D341Med (cell line): ENCODE data around the gene IGF2R.
"Not testable (repeated sequence)": the region's sequence is repeated elsewhere in the genome, so short reads cannot be mapped to it uniquely, and the experiment has no call there.

ENCODE experiments used
- DNase-seq: peaks from one replicate; pipeline ENCODE4 v3.0.0; 2012; ENCODE audit warnings: low spot score

IGF2R gene

GRCh38 chr6:159997498-159998101 lies 28.7 kb downstream of the IGF2R start:
- DNase-seq: no peak

GRCh38 chr6:159998538-159998937 lies 29.7 kb downstream of the IGF2R start:
- no peak for DNase-seq

GRCh38 chr6:159999240-159999671 lies 30.4 kb downstream of the IGF2R start:
- no peak for DNase-seq

- no peak for DNase-seq
These were observed 31.4 kb downstream of the IGF2R start for GRCh38 chr6:160000280-160000704.

GRCh38 chr6:160000893-160001427 lies 32.1 kb downstream of the IGF2R start:
- DNase-seq: not testable (repeated sequence)

GRCh38 chr6:160002882-160003281 lies 34.0 kb downstream of the IGF2R start:
- no peak for DNase-seq

- no peak for DNase-seq
These were observed 35.1 kb downstream of the IGF2R start for GRCh38 chr6:160004018-160004417.

- DNase-seq: no peak
These were observed 35.7 kb downstream of the IGF2R start for GRCh38 chr6:160004419-160005175.

- DNase-seq: no peak
These were observed 36.3 kb downstream of the IGF2R start for GRCh38 chr6:160005211-160005610.

GRCh38 chr6:160005861-160006540 lies 37.1 kb downstream of the IGF2R start:
- no peak for DNase-seq

GRCh38 chr6:160007145-160007544 lies 38.3 kb downstream of the IGF2R start:
- no peak for DNase-seq

GRCh38 chr6:160007611-160008010 lies 38.7 kb downstream of the IGF2R start:
- DNase-seq: no peak

GRCh38 chr6:160010067-160010466 lies 41.2 kb downstream of the IGF2R start:
- DNase-seq: no peak

- DNase-seq: no peak
These were observed 45.3 kb downstream of the IGF2R start for GRCh38 chr6:160013987-160014868.

GRCh38 chr6:160014869-160015182 lies 45.9 kb downstream of the IGF2R start:
- no peak for DNase-seq

- DNase-seq: no peak
These were observed 47.1 kb downstream of the IGF2R start for GRCh38 chr6:160015778-160016684.

GRCh38 chr6:160022101-160022500 lies 53.2 kb downstream of the IGF2R start:
- DNase-seq: no peak

GRCh38 chr6:160022793-160023192 lies 53.9 kb downstream of the IGF2R start:
- no peak for DNase-seq

GRCh38 chr6:160024152-160024551 lies 55.3 kb downstream of the IGF2R start:
- DNase-seq: no peak

- no peak for DNase-seq
These were observed 58.2 kb downstream of the IGF2R start for GRCh38 chr6:160027076-160027475.

GRCh38 chr6:160027931-160028330 lies 59.0 kb downstream of the IGF2R start:
- DNase-seq: no peak
